Lower leg skin (tissue), 3 donors: ENCODE data around the gene BTBD16.

Experiments
- POLR2A ChIP-seq, 2 donors: fragments of 450-650 bp; IDR thresholded peaks; one replicate each; pipeline ENCODE4 v1.6.1; 2016 to 2017; ENCODE audit warnings: antibody characterized with exemption in 2 of 2, mild to moderate bottlenecking in 1 of 2, moderate library complexity in 1 of 2
- TF ChIP-seq, protein P1 (sequence below), 3 donors: fragments of 450-650 bp; IDR thresholded peaks; one replicate each; pipeline ENCODE4 v1.5.1; 2016; ENCODE audit warnings: antibody characterized with exemption in 3 of 3, mild to moderate bottlenecking in 3 of 3, moderate library complexity in 2 of 3

DNA sequence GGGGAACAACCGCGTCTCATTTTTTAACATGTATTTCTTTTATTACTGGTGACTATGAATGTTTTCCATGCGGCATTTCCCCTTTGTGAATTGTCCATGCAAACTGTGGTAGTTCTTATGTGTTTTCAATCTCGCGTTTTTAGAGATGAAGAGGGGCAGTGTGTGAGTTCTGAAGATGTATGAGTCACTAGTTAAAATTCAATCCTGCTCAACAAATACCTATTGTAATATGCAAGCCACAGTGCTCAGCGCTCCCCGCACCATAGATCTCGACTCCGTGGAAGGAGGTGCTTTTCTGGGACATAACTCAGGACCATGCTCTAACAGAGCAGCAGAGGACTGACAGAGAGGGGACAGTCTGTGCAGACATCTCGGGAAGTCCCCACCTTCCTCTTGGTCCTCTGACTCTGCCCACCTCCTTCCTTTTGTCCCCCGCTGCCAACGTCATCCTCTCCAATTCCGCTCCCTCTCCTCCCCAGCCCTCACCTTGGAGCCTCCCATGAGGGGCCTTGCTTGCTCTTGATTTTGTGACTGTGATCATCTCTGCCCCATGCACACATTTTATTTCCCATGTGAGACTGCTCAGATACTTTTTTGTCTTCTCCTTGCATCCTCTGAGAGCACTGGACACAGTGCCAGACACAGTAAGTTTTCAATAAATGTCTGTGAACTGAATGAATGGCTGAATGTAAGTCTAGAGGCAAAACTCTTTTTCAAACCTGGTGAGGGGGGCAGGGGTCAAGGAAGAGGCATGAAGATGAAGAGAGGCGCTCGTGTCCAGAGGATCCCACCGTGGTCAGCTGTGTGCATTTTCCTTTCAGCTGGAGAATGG lies 60.7 kb downstream of the BTBD16 start:
- TF ChIP-seq, protein P1, sequence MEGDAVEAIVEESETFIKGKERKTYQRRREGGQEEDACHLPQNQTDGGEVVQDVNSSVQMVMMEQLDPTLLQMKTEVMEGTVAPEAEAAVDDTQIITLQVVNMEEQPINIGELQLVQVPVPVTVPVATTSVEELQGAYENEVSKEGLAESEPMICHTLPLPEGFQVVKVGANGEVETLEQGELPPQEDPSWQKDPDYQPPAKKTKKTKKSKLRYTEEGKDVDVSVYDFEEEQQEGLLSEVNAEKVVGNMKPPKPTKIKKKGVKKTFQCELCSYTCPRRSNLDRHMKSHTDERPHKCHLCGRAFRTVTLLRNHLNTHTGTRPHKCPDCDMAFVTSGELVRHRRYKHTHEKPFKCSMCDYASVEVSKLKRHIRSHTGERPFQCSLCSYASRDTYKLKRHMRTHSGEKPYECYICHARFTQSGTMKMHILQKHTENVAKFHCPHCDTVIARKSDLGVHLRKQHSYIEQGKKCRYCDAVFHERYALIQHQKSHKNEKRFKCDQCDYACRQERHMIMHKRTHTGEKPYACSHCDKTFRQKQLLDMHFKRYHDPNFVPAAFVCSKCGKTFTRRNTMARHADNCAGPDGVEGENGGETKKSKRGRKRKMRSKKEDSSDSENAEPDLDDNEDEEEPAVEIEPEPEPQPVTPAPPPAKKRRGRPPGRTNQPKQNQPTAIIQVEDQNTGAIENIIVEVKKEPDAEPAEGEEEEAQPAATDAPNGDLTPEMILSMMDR (IDR thresholded peaks at IDR 0.05), result no peak
- no peak for TF ChIP-seq POLR2A (IDR thresholded peaks at IDR 0.05)
